Lower leg skin (tissue), 4 donors: Measurements from ENCODE around the gene CDK8. TPM values are rescaled to one million over a fixed set of nuclear protein-coding genes. Genes with fewer than 3 reads are reported as not detected.

Source experiments
- DNase-seq, 2 donors: peaks; one replicate each; pipeline ENCODE4 v3.0.0-alpha.2; 2019; ENCODE audit warnings: low spot score in 2 of 2
- H3K4me3 ChIP-seq: fragments of 200-600 bp; sonication (generic); 2 replicates; pipeline ENCODE4 v1.5.1; 2017; ENCODE audit warnings: mild to moderate bottlenecking, low read depth; ENCODE audit not compliant: poor library complexity, severe bottlenecking
- POLR2A ChIP-seq, 2 donors: fragments of 450-650 bp; IDR thresholded peaks; one replicate each; pipeline ENCODE4 v1.6.1; 2016 to 2017; ENCODE audit warnings: antibody characterized with exemption in 2 of 2, mild to moderate bottlenecking in 1 of 2, moderate library complexity in 1 of 2
- WGBS, 2 donors: methylation state at CpG; one replicate each; pipeline ENCODE4 v1.1.5; 2018; 5-methylcytosine and 5-hydroxymethylcytosine counted together
- intact Hi-C: fragments of 100-400 bp; cut with DNase I; formaldehyde crosslinking; loops from one replicate; pipeline ENCODE4 v1.15.0; 2023; ENCODE audit warnings: low total_unique reads
- total RNA-seq, 4 donors: library from RNA; depleted of rRNA; stranded (reverse); fragments of >200 nt; gene quantifications; one replicate each; pipeline ENCODE4 v1.1.0, GENCODE V29; 2016
- TF ChIP-seq, protein P1 (sequence below), 3 donors: fragments of 450-650 bp; IDR thresholded peaks; one replicate each; pipeline ENCODE4 v1.5.1; 2016; ENCODE audit warnings: antibody characterized with exemption in 3 of 3, mild to moderate bottlenecking in 3 of 3, moderate library complexity in 2 of 3

Gene CDK8
- total RNA-seq, 4 donors from 2014 or later: 7.4 to 11.5 (median 10.4) TPM

DNA sequence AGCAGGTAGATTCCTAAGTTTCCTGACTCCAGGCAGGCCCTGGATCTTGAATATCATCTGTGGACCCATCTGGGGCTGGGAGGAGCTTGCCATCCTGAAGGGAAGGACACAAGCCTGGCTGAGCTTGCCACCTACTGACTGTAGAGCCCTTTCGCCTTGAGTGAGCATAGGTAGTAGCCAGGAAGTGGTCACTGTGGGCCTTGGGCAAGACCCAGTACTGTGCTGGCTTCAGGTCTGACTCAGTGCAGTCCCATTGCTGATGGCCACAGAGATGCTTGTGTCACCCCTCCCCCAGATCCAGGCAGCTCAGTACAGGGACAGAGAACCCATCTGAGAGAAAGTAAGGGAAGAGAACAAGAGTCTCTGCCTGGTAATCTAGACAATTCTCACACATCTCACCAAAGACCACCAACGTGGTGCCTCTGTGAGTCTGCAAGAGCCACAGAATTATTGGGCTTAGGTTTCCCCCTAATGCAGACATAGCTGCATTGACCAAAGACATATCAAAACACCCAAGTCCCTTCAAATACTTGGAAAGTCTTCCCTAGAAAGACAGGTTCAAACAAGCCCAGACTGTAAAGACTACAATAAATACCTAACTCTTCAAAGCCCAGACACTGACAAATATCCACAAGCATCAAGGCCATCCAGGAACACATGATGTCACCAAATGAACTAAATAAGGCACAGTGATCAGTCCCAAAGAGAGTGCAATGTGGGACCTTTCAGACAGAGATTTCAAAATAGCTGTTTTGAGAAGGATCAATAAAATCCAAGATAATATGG is 195.3 kb downstream of the CDK8 start:
- no peak for DNase-seq
- H3K4me3 ChIP-seq: no peak overlapping the region
- intact Hi-C loops: no loop called here
- 78 to 83% methylated on average over 2 of the region's 2 CpGs for WGBS, 2 donors
- TF ChIP-seq, protein P1, sequence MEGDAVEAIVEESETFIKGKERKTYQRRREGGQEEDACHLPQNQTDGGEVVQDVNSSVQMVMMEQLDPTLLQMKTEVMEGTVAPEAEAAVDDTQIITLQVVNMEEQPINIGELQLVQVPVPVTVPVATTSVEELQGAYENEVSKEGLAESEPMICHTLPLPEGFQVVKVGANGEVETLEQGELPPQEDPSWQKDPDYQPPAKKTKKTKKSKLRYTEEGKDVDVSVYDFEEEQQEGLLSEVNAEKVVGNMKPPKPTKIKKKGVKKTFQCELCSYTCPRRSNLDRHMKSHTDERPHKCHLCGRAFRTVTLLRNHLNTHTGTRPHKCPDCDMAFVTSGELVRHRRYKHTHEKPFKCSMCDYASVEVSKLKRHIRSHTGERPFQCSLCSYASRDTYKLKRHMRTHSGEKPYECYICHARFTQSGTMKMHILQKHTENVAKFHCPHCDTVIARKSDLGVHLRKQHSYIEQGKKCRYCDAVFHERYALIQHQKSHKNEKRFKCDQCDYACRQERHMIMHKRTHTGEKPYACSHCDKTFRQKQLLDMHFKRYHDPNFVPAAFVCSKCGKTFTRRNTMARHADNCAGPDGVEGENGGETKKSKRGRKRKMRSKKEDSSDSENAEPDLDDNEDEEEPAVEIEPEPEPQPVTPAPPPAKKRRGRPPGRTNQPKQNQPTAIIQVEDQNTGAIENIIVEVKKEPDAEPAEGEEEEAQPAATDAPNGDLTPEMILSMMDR (IDR thresholded peaks at IDR 0.05): no peak
- no peak for TF ChIP-seq POLR2A (IDR thresholded peaks at IDR 0.05)

Other genes starting within 250 kb of the CDK8 start
- gene SHISA2, start 202.1 kb upstream of the CDK8 start, total RNA-seq: 1 to 10 TPM in 2 of 4 donors, under 1 TPM in 2; 0.19 to 5.8 (median 0.99) TPM
- gene RNF6, start 31.8 kb upstream of the CDK8 start, total RNA-seq: 10 to 100 TPM; 24.3 to 30.3 (median 26.1) TPM